A549 (cell line): Measurements from ENCODE around the gene ARRDC5. TPM values are rescaled to one million over a fixed set of nuclear protein-coding genes. Genes with fewer than 3 reads are reported as not detected.

Experiments
- ATAC-seq, 2 experiments: fragments of 200-7000 bp in 1 of 2; fragments of >200 bp in 1 of 2; cut with Nextera tagmentation in 1 of 2; cut with Tn5 transposase in 1 of 2; 3 replicates each; pipeline versions ENCODE4 v1.8.0 to v1.9.1; 2018 to 2020; ENCODE audit warnings: mild to moderate bottlenecking in 1 of 2, moderate library complexity in 1 of 2
- CTCF ChIA-PET: fragments of 300-600 bp; sonication (Branson Sonifier 250); formaldehyde crosslinking; extraction: SDS; loops from one replicate; lab custom pipeline; 2021; ENCODE audit warnings: antibody characterized with exemption, inconsistent platforms; lab: Yijun Ruan, JAX
- POLR2A ChIA-PET: fragments of 350-600 bp; formaldehyde crosslinking; extraction: SDS; loops from one replicate; lab custom pipeline; 2021; ENCODE audit warnings: antibody characterized with exemption, inconsistent platforms; lab: Yijun Ruan, JAX
- DNase-seq, 2 experiments: peaks; one replicate each; pipeline versions ENCODE4 v3.0.0 to v3.0.0-alpha.2; 2011 to 2016; ENCODE audit warnings: low read depth in 1 of 2, low spot score in 1 of 2
- FAIRE-seq: peaks from 2 replicates; lab custom pipeline; 2011; peaks lifted over from hg19 to GRCh38; lab: Jason Lieb, UNC
- H3K27ac ChIP-seq, 2 experiments: fragments of >200 bp; sonication (Bioruptor Twin); formaldehyde crosslinking; 3 replicates each; pipeline ENCODE4 v1.5.1; 2016 to 2017
- H3K4me1 ChIP-seq: fragments of >200 bp; sonication (Bioruptor Twin); formaldehyde crosslinking; 3 replicates; pipeline ENCODE4 v1.6.1; 2016
- H3K4me2 ChIP-seq: fragments of >200 bp; sonication (Bioruptor Twin); formaldehyde crosslinking; 3 replicates; pipeline ENCODE4 v1.6.1; 2016
- H3K4me3 ChIP-seq: fragments of >200 bp; sonication (Bioruptor Twin); formaldehyde crosslinking; 3 replicates; pipeline ENCODE4 v1.5.1; 2016
- H3K9me3 ChIP-seq: fragments of >200 bp; sonication (Bioruptor Twin); formaldehyde crosslinking; 3 replicates; pipeline ENCODE4 v1.6.1; 2016
- BHLHE40 ChIP-seq: IDR thresholded peaks from 2 replicates; pipeline ENCODE4 v1.6.1; 2012; ENCODE audit warnings: low read depth, low read length, inconsistent platforms
- CBX2 ChIP-seq: fragments of 200-600 bp; sonication (generic); IDR thresholded peaks from 2 replicates; pipeline ENCODE4 v1.6.1; 2016; ENCODE audit warnings: low read depth, mild to moderate bottlenecking, borderline replicate concordance
- CEBPB ChIP-seq, 2 experiments: fragments of >200 bp in 1 of 2; sonication (Bioruptor Twin) in 1 of 2; formaldehyde crosslinking in 1 of 2; IDR thresholded peaks; 2 replicates each; pipeline ENCODE4 v1.6.1; 2012 to 2016
- CHD2 ChIP-seq: fragments of 150-350 bp; IDR thresholded peaks from 2 replicates; pipeline ENCODE4 v1.6.1; 2014; ENCODE audit warnings: low read length; ENCODE audit not compliant: partially characterized antibody
- CHD4 ChIP-seq: fragments of 200-600 bp; sonication (generic); IDR thresholded peaks from 2 replicates; pipeline ENCODE4 v1.6.1; 2016; ENCODE audit warnings: antibody characterized with exemption, mild to moderate bottlenecking, borderline replicate concordance
- EHF ChIP-seq: fragments of 250-450 bp; sonication (Bioruptor Pico); IDR thresholded peaks from 2 replicates; pipeline ENCODE4 v1.5.0; 2020; ENCODE audit warnings: mild to moderate bottlenecking
- EP300 ChIP-seq, 2 experiments: fragments of >200 bp; sonication (Bioruptor Twin); formaldehyde crosslinking; IDR thresholded peaks; 2 replicates in 1 of 2; 3 replicates in 1 of 2; pipeline ENCODE4 v1.6.1; 2016 to 2017
- FOSB ChIP-seq: fragments of 250-450 bp; sonication (Bioruptor Pico); IDR thresholded peaks from 2 replicates; pipeline ENCODE4 v1.5.0; 2020; ENCODE audit warnings: mild to moderate bottlenecking, moderate library complexity
- FOXS1 ChIP-seq: fragments of 250-450 bp; sonication (Bioruptor Pico); IDR thresholded peaks from 2 replicates; pipeline ENCODE4 v1.5.0; 2020; ENCODE audit warnings: mild to moderate bottlenecking, moderate library complexity
- GATA3 ChIP-seq: IDR thresholded peaks from 2 replicates; pipeline ENCODE4 v1.6.1; 2012; ENCODE audit warnings: borderline replicate concordance
- HEYL ChIP-seq: fragments of 250-450 bp; sonication (Bioruptor Pico); IDR thresholded peaks from 2 replicates; pipeline ENCODE4 v1.8.0; 2021; ENCODE audit warnings: mild to moderate bottlenecking, moderate library complexity
- HOXB5 ChIP-seq: fragments of 250-450 bp; sonication (Bioruptor Pico); IDR thresholded peaks from 2 replicates; pipeline ENCODE4 v1.5.0; 2020; ENCODE audit warnings: mild to moderate bottlenecking, moderate library complexity
- JUN ChIP-seq, 2 experiments: fragments of >200 bp; sonication (Bioruptor Twin); formaldehyde crosslinking; IDR thresholded peaks; 2 replicates in 1 of 2; 3 replicates in 1 of 2; pipeline ENCODE4 v1.6.1; 2016 to 2017
- KDM1A ChIP-seq: fragments of 200-600 bp; sonication (generic); IDR thresholded peaks from 2 replicates; pipeline ENCODE4 v1.6.1; 2016; ENCODE audit warnings: low read depth, mild to moderate bottlenecking
- MAZ ChIP-seq: fragments of 150-350 bp; IDR thresholded peaks from 2 replicates; pipeline ENCODE4 v1.6.1; 2014; ENCODE audit warnings: antibody characterized with exemption, low read depth, low read length, borderline replicate concordance
- RCOR1 ChIP-seq: fragments of 150-350 bp; IDR thresholded peaks from 2 replicates; pipeline ENCODE4 v1.6.1; 2014; ENCODE audit warnings: antibody characterized with exemption, low read length, low read depth
- RFX5 ChIP-seq: fragments of 450-650 bp; IDR thresholded peaks from 2 replicates; pipeline ENCODE4 v1.7.1; 2014; ENCODE audit warnings: antibody characterized with exemption, mild to moderate bottlenecking, moderate library complexity
- SREBF2 ChIP-seq: fragments of 450-650 bp; IDR thresholded peaks from 2 replicates; pipeline ENCODE4 v1.6.1; 2014; ENCODE audit warnings: mild to moderate bottlenecking, moderate library complexity
- TP53 ChIP-seq: fragments of 250-450 bp; sonication (Bioruptor Pico); IDR thresholded peaks from 2 replicates; pipeline ENCODE4 v1.5.0; 2021; ENCODE audit warnings: mild to moderate bottlenecking, moderate library complexity
- ZFP36 ChIP-seq: fragments of 450-650 bp; IDR thresholded peaks from 2 replicates; pipeline ENCODE4 v1.6.1; 2014; ENCODE audit warnings: borderline replicate concordance; ENCODE audit not compliant: partially characterized antibody
- ZNF302 ChIP-seq: fragments of 250-450 bp; sonication (Bioruptor Pico); IDR thresholded peaks from 2 replicates; pipeline ENCODE4 v1.9.0; 2021; ENCODE audit warnings: inconsistent platforms, mild to moderate bottlenecking, moderate library complexity
- WGBS: methylation state at CpG from one replicate; pipeline ENCODE4 v1.1.6; 2017; ENCODE audit errors: missing lambda C conversion rate; 5-methylcytosine and 5-hydroxymethylcytosine counted together
- polyA plus RNA-seq, 4 experiments: library from polyadenylated mRNA; depleted of rRNA in 3 of 4; stranded (reverse); fragments of >200 nt; fragmentation: RNase III in 1 of 4; extraction: RNeasy Plus Mini Kit Qiagen cat#74134 plus additional on column Dnase treatment in 1 of 4; gene quantifications; 2 replicates in 3 of 4; 3 replicates in 1 of 4; pipeline ENCODE4 v1.2.3, GENCODE V29; 2011 to 2017
- TF ChIP-seq, protein P1 (sequence below): fragments of 200-600 bp; sonication (generic); IDR thresholded peaks from 2 replicates; pipeline ENCODE4 v1.6.1; 2016; ENCODE audit warnings: antibody characterized with exemption, mild to moderate bottlenecking, moderate library complexity
- TF ChIP-seq, protein P2 (sequence below): fragments of >200 bp; sonication (Bioruptor Twin); formaldehyde crosslinking; IDR thresholded peaks from 3 replicates; pipeline ENCODE4 v1.6.1; 2016
- TF ChIP-seq, protein P3 (sequence below): IDR thresholded peaks from 2 replicates; pipeline ENCODE4 v1.6.1; 2012; ENCODE audit warnings: low read depth, borderline replicate concordance
- TF ChIP-seq, protein P4 (sequence below): fragments of >200 bp; sonication (Bioruptor Twin); formaldehyde crosslinking; IDR thresholded peaks from 3 replicates; pipeline ENCODE4 v1.5.1; 2016
- TF ChIP-seq, protein P5 (sequence below): IDR thresholded peaks from 2 replicates; pipeline ENCODE4 v1.6.1; 2012

Gene ARRDC5
- polyA plus RNA-seq, 2 of the 4 experiments (the other 2 are of a cell fraction): not detected

DNA sequence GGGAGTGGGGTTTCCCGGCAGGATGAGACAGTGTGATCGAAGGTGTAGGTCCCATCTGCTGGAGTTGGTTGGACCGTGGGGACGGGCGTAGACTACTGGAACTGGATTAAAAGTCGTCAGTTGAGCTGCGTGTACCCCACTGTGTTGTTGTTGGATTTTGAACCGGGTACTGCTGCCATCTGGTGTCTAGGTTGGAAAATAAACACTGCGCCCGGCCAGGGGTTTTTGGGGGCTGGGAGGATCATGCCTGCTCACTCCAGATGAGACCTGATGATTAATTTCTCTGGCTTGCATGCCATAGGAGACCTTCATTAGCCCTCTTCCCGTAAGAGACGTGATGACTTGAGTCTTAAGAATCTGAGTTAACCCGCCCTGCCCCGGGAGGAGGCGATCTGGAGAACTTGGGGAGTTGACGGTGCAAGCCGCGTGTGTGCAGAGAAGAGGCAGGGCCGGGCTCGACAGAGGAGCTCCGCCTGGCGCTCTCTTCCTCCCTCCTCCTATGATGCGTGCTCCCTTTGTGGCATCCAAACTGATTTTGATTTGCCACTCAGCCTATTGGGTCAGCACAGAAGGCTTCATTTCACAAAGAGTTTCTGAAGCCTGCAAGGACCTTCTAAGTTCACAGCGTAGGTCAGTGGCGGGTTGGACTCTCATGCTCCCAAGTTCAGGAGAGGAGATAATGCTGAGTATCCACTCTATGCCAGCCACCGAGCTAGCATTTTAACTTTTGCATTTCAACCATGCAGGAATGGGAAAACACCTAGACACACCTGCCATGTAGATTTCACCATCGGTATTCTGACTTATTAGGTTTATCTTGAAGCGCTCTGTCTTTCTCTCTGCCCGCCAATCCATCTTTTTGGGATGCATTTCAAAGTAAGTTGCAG, 9.3 kb upstream of the ARRDC5 start (continued):
- TF ChIP-seq TP53 (no peak), RFX5 (no peak), MAZ (no peak), EP300 (IDR thresholded peaks at IDR 0.05) (peak in 1 of 2 experiments; percentile 31; a peak in 1 of 5 replicates), RCOR1 (no peak), BHLHE40 (no peak), CBX2 (no peak), FOXS1 (CRISPR knock-in tag) (no peak), FOSB (CRISPR knock-in tag) (no peak)
- TF ChIP-seq, protein P1, sequence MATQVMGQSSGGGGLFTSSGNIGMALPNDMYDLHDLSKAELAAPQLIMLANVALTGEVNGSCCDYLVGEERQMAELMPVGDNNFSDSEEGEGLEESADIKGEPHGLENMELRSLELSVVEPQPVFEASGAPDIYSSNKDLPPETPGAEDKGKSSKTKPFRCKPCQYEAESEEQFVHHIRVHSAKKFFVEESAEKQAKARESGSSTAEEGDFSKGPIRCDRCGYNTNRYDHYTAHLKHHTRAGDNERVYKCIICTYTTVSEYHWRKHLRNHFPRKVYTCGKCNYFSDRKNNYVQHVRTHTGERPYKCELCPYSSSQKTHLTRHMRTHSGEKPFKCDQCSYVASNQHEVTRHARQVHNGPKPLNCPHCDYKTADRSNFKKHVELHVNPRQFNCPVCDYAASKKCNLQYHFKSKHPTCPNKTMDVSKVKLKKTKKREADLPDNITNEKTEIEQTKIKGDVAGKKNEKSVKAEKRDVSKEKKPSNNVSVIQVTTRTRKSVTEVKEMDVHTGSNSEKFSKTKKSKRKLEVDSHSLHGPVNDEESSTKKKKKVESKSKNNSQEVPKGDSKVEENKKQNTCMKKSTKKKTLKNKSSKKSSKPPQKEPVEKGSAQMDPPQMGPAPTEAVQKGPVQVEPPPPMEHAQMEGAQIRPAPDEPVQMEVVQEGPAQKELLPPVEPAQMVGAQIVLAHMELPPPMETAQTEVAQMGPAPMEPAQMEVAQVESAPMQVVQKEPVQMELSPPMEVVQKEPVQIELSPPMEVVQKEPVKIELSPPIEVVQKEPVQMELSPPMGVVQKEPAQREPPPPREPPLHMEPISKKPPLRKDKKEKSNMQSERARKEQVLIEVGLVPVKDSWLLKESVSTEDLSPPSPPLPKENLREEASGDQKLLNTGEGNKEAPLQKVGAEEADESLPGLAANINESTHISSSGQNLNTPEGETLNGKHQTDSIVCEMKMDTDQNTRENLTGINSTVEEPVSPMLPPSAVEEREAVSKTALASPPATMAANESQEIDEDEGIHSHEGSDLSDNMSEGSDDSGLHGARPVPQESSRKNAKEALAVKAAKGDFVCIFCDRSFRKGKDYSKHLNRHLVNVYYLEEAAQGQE: no peak

DNA sequence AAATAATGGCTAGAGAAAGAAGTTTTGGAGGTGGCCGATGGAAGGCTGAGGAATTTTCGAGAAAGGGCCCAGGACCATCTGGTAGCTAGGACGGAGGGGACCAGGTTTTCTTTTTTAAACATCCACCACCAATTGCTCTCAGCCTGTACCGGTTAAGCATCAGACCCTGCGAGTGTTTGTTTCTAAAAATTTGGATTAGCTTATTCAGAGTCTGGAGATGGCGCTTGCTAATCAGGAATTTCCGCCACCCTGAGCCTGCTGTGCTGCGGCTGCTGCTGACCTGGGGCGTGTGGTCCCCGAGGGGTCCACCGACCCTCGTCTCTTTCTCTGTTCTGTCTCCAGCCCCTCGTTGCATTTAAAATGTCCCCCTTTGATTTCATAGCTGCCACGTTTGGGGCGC, 8.6 kb upstream of the ARRDC5 start:
- no peak for TF ChIP-seq JUN (IDR thresholded peaks at IDR 0.05)
- no peak for TF ChIP-seq KDM1A
- no peak for TF ChIP-seq HOXB5 (CRISPR knock-in tag)
- no peak for TF ChIP-seq RCOR1
- TF ChIP-seq, all 56 proteins: peak for 0
- H3K9me3 ChIP-seq: no peaks in the 10 kb centered on the region
- ATAC-seq (no peak), FAIRE-seq (no peak), DNase-seq (no peak)
- ChIA-PET CTCF (interaction anchor here (0.6 to 8.1 kb wide), 27 partner anchors 9 to 178 kb away, joined by 3 to 170 read pairs (median 5); partner anchors contain the start of genes ARRDC5, FEM1A, PLIN3 and TICAM1), POLR2A (interaction anchor here (0.6 to 2.0 kb wide), 9 partner anchors 32 to 657 kb away, joined by 3 to 13 read pairs (median 8); partner anchors contain the start of genes KDM4B and PLIN3)
- H3K4me3 ChIP-seq: peak overlapping the region; percentile 85
- H3K27ac ChIP-seq: peak overlapping the region; percentile 93 to 95
- 36% methylated on average over 14 of the region's 15 CpGs for WGBS
- peak overlapping the region; percentile 84 for H3K4me2 ChIP-seq
- H3K4me1 ChIP-seq: peaks cover 54% of the 10 kb centered on the region

DNA sequence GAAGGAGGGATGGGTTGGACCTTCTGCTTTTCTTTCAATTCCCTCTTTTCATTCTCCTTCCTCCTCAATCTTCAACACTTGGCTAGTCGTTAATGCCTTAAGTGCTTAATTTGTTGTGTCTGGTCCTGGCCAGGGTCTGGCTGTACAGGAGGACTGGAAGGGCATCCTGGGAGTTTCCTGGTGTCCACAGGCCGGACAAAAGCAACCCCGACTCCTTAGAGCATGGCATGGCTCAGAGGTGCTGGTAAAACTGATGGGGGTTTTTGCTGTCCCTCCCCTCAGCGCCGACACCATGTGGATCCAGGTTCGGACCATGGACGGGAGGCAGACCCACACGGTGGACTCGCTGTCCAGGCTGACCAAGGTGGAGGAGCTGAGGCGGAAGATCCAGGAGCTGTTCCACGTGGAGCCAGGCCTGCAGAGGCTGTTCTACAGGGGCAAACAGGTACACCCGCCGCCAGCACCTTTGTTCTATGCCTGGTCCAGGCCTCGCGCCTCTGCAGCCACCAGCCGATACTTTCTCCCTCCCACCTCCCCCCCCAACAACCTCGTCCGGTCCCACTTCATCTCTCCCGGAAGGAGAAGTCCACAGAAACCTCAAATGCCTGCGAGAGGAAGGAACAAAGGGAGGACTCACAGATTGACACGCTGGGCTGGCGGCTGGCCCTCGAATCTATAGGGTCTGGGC, 8.0 kb upstream of the ARRDC5 start:
- ChIA-PET POLR2A (interaction anchor here (0.7 to 2.0 kb wide), 4 partner anchors 31 to 121 kb away, joined by 3 to 8 read pairs (median 6); partner anchors contain the start of gene KDM4B), CTCF (interaction anchor here (0.6 to 8.1 kb wide), 19 partner anchors 11 to 177 kb away, joined by 3 to 170 read pairs (median 6); partner anchors contain the start of genes FEM1A, PLIN3 and TICAM1)
- peaks cover 52% of the 10 kb centered on the region for H3K4me1 ChIP-seq
- peak overlapping the region; percentile 85 for H3K4me3 ChIP-seq
- peak overlapping the region; percentile 93 to 95 for H3K27ac ChIP-seq
- ATAC-seq (no peak), DNase-seq (peak in 1 of 2 experiments; percentile 45), FAIRE-seq (no peak)
- 14% methylated on average over 16 of the region's 23 CpGs for WGBS
- H3K4me2 ChIP-seq: peak overlapping the region; percentile 84
- H3K9me3 ChIP-seq: no peaks in the 10 kb centered on the region
- TF ChIP-seq ZNF302 (CRISPR knock-in tag) (no peak), CEBPB (IDR thresholded peaks at IDR 0.05) (no peak), HEYL (CRISPR knock-in tag) (no peak), BHLHE40 (no peak), JUN (IDR thresholded peaks at IDR 0.05) (no peak), EHF (CRISPR knock-in tag) (no peak), CHD2 (no peak), RFX5 (no peak), ZFP36 (no peak), CHD4 (no peak), SREBF2 (no peak), GATA3 (no peak)
- TF ChIP-seq, protein P2, sequence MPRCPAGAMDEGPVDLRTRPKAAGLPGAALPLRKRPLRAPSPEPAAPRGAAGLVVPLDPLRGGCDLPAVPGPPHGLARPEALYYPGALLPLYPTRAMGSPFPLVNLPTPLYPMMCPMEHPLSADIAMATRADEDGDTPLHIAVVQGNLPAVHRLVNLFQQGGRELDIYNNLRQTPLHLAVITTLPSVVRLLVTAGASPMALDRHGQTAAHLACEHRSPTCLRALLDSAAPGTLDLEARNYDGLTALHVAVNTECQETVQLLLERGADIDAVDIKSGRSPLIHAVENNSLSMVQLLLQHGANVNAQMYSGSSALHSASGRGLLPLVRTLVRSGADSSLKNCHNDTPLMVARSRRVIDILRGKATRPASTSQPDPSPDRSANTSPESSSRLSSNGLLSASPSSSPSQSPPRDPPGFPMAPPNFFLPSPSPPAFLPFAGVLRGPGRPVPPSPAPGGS: no peak
- TF ChIP-seq, protein P3, sequence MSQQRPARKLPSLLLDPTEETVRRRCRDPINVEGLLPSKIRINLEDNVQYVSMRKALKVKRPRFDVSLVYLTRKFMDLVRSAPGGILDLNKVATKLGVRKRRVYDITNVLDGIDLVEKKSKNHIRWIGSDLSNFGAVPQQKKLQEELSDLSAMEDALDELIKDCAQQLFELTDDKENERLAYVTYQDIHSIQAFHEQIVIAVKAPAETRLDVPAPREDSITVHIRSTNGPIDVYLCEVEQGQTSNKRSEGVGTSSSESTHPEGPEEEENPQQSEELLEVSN: peak; percentile 54; the same call in 1 of the 2 replicates
- TF ChIP-seq, protein P4, sequence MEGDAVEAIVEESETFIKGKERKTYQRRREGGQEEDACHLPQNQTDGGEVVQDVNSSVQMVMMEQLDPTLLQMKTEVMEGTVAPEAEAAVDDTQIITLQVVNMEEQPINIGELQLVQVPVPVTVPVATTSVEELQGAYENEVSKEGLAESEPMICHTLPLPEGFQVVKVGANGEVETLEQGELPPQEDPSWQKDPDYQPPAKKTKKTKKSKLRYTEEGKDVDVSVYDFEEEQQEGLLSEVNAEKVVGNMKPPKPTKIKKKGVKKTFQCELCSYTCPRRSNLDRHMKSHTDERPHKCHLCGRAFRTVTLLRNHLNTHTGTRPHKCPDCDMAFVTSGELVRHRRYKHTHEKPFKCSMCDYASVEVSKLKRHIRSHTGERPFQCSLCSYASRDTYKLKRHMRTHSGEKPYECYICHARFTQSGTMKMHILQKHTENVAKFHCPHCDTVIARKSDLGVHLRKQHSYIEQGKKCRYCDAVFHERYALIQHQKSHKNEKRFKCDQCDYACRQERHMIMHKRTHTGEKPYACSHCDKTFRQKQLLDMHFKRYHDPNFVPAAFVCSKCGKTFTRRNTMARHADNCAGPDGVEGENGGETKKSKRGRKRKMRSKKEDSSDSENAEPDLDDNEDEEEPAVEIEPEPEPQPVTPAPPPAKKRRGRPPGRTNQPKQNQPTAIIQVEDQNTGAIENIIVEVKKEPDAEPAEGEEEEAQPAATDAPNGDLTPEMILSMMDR: no peak
- TF ChIP-seq, protein P5, sequence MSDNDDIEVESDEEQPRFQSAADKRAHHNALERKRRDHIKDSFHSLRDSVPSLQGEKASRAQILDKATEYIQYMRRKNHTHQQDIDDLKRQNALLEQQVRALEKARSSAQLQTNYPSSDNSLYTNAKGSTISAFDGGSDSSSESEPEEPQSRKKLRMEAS: peak; percentile 68
